PFSK-1 (cell line): ENCODE data around the gene DISP1.

Experiments
- POLR2AphosphoS5 ChIP-seq: IDR thresholded peaks from 2 replicates; pipeline ENCODE4 v1.6.1; 2012; ENCODE audit warnings: low read depth, mild to moderate bottlenecking, control low read depth, low read length, moderate library complexity
- REST ChIP-seq, 2 experiments: IDR thresholded peaks; 2 replicates each; pipeline versions ENCODE4 v1.6.1 to v1.8.0; 2011 to 2012; ENCODE audit warnings: low read depth in 2 of 2, low read length in 2 of 2, control low read depth in 1 of 2, inconsistent platforms in 1 of 2, mild to moderate bottlenecking in 1 of 2, moderate library complexity in 1 of 2; ENCODE audit not compliant: insufficient read depth in 1 of 2

GRCh38 chr1:222828939-222829338, 14.1 kb downstream of the DISP1 start:
- no peak for TF ChIP-seq POLR2AphosphoS5
- no peak for TF ChIP-seq REST (IDR thresholded peaks at IDR 0.05; ENCODE audit: insufficient read depth in 1 of 2, low read depth in 2 of 2, low read length in 2 of 2)
